ENCODE measurements around the gene CMIP.

DNA sequence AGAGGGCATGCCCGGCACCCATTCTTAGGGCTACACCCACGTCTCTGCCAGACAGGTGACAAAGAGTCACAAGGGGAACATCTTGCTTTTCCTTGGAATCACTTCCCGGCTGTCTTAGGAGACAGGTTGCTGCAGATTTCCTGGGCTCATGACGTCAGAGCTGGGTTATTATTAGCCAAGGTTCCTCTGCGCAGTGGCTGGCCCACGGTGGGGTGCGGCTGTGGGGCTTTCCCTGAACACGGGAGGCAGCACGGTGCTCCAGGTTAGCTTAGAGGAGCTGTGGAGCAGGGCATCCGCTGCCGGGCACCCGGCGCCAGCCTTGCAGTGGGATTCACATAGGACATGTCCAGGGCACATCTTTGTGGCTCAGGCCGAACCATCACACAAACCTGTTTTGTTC is 216.5 kb downstream of the CMIP start:
- no peak for TF ChIP-seq EP300 (IDR thresholded peaks at IDR 0.05)
- no peak for TF ChIP-seq POLR2A (IDR thresholded peaks at IDR 0.05)
- TF ChIP-seq, protein P1, sequence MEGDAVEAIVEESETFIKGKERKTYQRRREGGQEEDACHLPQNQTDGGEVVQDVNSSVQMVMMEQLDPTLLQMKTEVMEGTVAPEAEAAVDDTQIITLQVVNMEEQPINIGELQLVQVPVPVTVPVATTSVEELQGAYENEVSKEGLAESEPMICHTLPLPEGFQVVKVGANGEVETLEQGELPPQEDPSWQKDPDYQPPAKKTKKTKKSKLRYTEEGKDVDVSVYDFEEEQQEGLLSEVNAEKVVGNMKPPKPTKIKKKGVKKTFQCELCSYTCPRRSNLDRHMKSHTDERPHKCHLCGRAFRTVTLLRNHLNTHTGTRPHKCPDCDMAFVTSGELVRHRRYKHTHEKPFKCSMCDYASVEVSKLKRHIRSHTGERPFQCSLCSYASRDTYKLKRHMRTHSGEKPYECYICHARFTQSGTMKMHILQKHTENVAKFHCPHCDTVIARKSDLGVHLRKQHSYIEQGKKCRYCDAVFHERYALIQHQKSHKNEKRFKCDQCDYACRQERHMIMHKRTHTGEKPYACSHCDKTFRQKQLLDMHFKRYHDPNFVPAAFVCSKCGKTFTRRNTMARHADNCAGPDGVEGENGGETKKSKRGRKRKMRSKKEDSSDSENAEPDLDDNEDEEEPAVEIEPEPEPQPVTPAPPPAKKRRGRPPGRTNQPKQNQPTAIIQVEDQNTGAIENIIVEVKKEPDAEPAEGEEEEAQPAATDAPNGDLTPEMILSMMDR (IDR thresholded peaks at IDR 0.05) = no peak
- TF ChIP-seq POLR2AphosphoS5 (IDR thresholded peaks at IDR 0.05) = no peak

Data from sigmoid colon (tissue), 4 donors.